OCI-LY1 (cell line): ENCODE measurements around the gene NINJ2.

Experiments
- EZH2 ChIP-seq: fragments of 200-600 bp; sonication (generic), shearing (Covaris generic); IDR thresholded peaks from 2 replicates; pipeline ENCODE4 v1.8.0; 2017; ENCODE audit warnings: borderline replicate concordance, mixed run types, mild to moderate bottlenecking, antibody characterized with exemption, low read length, moderate library complexity, mixed read lengths
- TF ChIP-seq, protein P1 (sequence below): fragments of 200-600 bp; sonication (generic), shearing (Covaris generic); IDR thresholded peaks from 2 replicates; pipeline ENCODE4 v1.5.1; 2017; ENCODE audit warnings: mild to moderate bottlenecking, antibody characterized with exemption, low read length, moderate library complexity, mixed read lengths

DNA sequence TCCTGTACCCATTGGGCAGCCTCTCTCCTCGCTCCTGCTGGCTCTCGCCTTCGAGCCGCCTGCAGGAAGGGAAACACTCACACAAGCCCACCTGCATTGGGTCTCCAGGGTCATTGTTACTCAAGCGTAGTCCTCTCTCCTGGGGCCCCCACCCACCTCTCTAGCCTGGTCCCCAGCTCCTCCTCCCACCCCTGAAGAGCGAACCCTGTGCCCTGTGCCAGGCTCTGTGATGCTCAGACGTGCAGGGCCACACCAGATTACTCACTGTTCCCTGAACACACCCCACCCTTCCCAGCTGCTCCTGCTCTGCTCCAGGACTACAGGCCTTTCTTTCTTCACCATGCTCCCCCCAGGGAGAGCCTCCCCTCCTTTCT, 88.1 kb downstream of the NINJ2 start:
- TF ChIP-seq, protein P1, sequence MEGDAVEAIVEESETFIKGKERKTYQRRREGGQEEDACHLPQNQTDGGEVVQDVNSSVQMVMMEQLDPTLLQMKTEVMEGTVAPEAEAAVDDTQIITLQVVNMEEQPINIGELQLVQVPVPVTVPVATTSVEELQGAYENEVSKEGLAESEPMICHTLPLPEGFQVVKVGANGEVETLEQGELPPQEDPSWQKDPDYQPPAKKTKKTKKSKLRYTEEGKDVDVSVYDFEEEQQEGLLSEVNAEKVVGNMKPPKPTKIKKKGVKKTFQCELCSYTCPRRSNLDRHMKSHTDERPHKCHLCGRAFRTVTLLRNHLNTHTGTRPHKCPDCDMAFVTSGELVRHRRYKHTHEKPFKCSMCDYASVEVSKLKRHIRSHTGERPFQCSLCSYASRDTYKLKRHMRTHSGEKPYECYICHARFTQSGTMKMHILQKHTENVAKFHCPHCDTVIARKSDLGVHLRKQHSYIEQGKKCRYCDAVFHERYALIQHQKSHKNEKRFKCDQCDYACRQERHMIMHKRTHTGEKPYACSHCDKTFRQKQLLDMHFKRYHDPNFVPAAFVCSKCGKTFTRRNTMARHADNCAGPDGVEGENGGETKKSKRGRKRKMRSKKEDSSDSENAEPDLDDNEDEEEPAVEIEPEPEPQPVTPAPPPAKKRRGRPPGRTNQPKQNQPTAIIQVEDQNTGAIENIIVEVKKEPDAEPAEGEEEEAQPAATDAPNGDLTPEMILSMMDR: no peak
- TF ChIP-seq EZH2: no peak
